Measurements from ENCODE around the gene EEF1AKMT4. TPM values are rescaled to one million over a fixed set of nuclear protein-coding genes. Genes with fewer than 3 reads are reported as not detected.

EEF1AKMT4 gene
- total RNA-seq, 1 experiment from 2014 or later: 11.7 TPM

DNA sequence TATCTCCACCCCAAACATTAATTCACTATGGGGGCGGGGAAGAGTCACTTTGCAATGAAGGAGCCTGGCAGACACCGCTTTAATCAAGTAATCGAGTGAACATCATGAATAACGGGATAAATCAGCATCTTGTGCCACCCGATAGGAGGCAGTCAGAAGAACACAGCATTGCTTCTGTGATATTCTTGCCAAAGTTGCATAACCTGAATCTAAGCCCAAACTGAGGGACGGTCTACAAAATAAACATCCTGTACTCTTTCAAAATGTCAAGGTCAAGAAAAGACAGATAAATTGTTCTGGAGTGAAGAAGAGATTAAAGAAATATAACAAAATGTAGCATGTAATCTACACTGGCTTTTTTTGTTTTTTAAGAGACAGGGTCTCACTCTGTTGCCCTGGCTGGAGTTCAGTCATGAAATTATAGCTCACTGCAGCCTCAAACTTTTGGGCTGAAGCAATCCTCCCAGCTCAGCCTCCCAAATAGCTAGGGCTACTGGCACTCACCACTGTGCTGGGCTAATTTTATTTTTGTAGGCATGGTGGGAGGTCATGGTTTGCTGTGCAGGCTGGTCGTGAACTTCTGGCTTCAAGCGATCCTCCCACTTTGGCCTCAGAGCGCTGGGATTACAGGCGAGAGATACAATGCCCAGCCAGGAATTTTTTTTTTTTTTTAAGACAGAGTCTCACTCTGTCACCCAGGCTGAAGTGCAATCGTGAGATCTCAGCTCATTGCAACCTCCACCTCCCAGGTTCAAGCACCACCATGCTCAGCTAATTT is 40.1 kb upstream of the EEF1AKMT4 start:
- no peaks in the 10 kb centered on the region for H3K9me3 ChIP-seq (ENCODE audit: insufficient read depth, low read depth)
- no peaks in the 10 kb centered on the region for H3K4me1 ChIP-seq (replicated peaks; ENCODE audit: insufficient read depth)
- H3K79me2 ChIP-seq (ENCODE audit: low read depth): no peaks in the 10 kb centered on the region
- H3K36me3 ChIP-seq (ENCODE audit: low read depth): no peaks in the 10 kb centered on the region
- POLR2A ChIA-PET (ENCODE audit: unreplicated experiment): no interaction called here
- no peak overlapping the region for H2AFZ ChIP-seq
- intact Hi-C loops (cut with micrococcal nuclease; ENCODE audit: unreplicated experiment): no loop called here
- DNase-seq: no peak
- no peaks in the 10 kb centered on the region for H3K9me2 ChIP-seq (ENCODE audit: insufficient read depth)
- peaks cover 27% of the 10 kb centered on the region for H3K27me3 ChIP-seq (ENCODE audit: insufficient read depth, low read depth)
- BruUV-seq (replicated peaks): no TSS peak
- no peaks in the 10 kb centered on the region for H4K20me1 ChIP-seq (ENCODE audit: insufficient read depth)
- H3K27ac ChIP-seq: no peak overlapping the region
- CTCF ChIA-PET: no interaction called here
- no peak overlapping the region for H3K4me2 ChIP-seq
- TF ChIP-seq CTCF (conservative IDR thresholded peaks at IDR 0.05) (no peak), EZH2 (IDR thresholded peaks at IDR 0.05; ENCODE audit: low read depth) (no peak)
- H3K4me3 ChIP-seq: no peak overlapping the region
- no peaks in the 10 kb centered on the region for H3F3A ChIP-seq (ENCODE audit: insufficient read depth, low read depth)

DNA sequence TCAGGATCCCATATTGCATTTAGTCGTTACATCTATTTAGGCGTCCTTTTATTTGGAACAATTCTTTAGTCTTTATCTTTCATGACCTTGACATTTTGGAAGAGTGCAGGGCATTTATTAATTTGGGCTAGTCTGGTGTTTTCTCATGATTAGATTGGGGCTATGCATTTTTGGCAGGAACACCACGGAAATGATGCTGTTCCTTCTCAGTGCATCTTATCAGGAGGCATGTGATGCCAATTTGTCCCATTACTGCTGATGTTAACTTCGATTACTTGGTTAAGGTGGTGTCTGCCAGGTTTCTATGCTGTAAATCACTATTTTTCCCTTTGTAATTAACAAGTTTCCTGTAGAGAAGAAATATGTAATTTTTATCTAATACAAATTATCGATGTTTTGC is 38.2 kb upstream of the EEF1AKMT4 start:
- Histone ChIP-seq H3K4me2 (no peak overlapping the region), H3K4me1 (replicated peaks; ENCODE audit: insufficient read depth) (no peaks in the 10 kb centered on the region), H3K9me3 (ENCODE audit: insufficient read depth, low read depth) (no peaks in the 10 kb centered on the region), H3K4me3 (no peak overlapping the region), H3K27me3 (ENCODE audit: insufficient read depth, low read depth) (peaks cover 18% of the 10 kb centered on the region), H3K9me2 (ENCODE audit: insufficient read depth) (no peaks in the 10 kb centered on the region), H2AFZ (no peak overlapping the region), H4K20me1 (ENCODE audit: insufficient read depth) (no peaks in the 10 kb centered on the region), H3K36me3 (ENCODE audit: low read depth) (no peaks in the 10 kb centered on the region), H3F3A (ENCODE audit: insufficient read depth, low read depth) (no peaks in the 10 kb centered on the region), H3K79me2 (ENCODE audit: low read depth) (no peaks in the 10 kb centered on the region), H3K27ac (no peak overlapping the region)
- TF ChIP-seq CTCF (conservative IDR thresholded peaks at IDR 0.05) (no peak), EZH2 (IDR thresholded peaks at IDR 0.05; ENCODE audit: low read depth) (no peak)
- intact Hi-C loops (cut with micrococcal nuclease; ENCODE audit: unreplicated experiment): no loop called here
- POLR2A ChIA-PET (ENCODE audit: unreplicated experiment): interaction anchor here (0.6 kb wide), 1 partner anchor 27 kb away, joined by 3 read pairs; no protein-coding TSS in a partner anchor
- no TSS peak for BruUV-seq (replicated peaks)
- CTCF ChIA-PET: no interaction called here
- DNase-seq: no peak

DNA sequence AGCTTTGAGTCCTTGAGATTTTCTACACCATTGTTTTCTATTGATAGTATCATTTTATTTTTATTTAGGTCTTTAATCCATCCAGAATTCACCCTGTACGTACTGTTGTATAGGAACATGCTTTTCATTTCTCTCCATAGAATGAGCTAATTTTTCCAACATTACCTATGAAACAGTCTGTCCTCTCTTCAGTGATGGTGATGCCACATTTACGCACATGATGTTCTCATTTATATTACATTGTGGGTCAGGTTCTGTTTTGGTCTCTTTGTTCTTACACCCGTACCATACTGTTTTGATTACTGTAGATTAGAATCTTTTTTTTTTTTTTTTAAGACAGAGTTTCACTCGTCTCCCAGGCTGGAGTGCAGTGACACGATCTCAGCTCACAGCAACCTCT is 37.8 kb upstream of the EEF1AKMT4 start:
- POLR2A ChIA-PET (ENCODE audit: unreplicated experiment): no interaction called here

More for the DNA sequence above, 37.8 kb upstream of the EEF1AKMT4 start:
- Histone ChIP-seq H3K4me3 (no peak overlapping the region), H3K9me2 (ENCODE audit: insufficient read depth) (no peaks in the 10 kb centered on the region), H3K36me3 (ENCODE audit: low read depth) (no peaks in the 10 kb centered on the region), H3K79me2 (ENCODE audit: low read depth) (no peaks in the 10 kb centered on the region), H3K4me1 (replicated peaks; ENCODE audit: insufficient read depth) (no peaks in the 10 kb centered on the region), H3F3A (ENCODE audit: insufficient read depth, low read depth) (no peaks in the 10 kb centered on the region), H4K20me1 (ENCODE audit: insufficient read depth) (no peaks in the 10 kb centered on the region), H3K27me3 (ENCODE audit: insufficient read depth, low read depth) (peaks cover 14% of the 10 kb centered on the region), H3K9me3 (ENCODE audit: insufficient read depth, low read depth) (no peaks in the 10 kb centered on the region), H3K4me2 (no peak overlapping the region), H2AFZ (no peak overlapping the region), H3K27ac (no peak overlapping the region)
- no peak for DNase-seq
- TF ChIP-seq EZH2 (IDR thresholded peaks at IDR 0.05; ENCODE audit: low read depth): no peak
- TF ChIP-seq CTCF (conservative IDR thresholded peaks at IDR 0.05): no peak
- CTCF ChIA-PET: no interaction called here
- intact Hi-C loops (cut with micrococcal nuclease; ENCODE audit: unreplicated experiment): no loop called here
- BruUV-seq (replicated peaks): no TSS peak

All from PC-9 (cell line).